ENCODE results near the gene DUSP15.

The DUSP15 gene

DNA sequence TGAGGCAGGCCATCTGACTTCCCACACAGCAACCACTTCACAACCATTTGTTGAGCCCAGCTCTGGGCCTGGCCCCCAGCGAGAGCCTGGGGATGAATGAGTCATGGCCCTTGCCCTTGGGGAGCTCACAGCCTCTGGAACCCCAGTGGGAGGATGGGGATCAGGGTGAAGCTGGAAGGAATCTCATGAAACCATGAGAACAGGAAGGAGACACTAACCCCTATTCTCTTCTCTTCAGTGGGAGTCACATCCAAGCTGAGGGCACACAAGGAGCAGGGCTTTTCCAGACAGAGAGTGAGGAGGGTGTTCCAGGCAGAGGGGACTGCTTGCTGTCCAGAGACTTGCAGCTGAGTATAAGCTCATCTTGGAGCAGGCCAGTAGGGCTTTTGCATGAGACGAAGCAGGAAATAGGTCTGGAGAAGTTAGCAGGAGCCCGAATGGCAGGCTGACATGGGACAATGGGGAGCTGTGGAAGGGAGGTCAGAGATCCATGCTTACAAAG, 32.4 kb downstream of the DUSP15 start:
- no peak for DNase-seq (ENCODE audit: insufficient read length, low spot score)
- TF ChIP-seq, protein P1, sequence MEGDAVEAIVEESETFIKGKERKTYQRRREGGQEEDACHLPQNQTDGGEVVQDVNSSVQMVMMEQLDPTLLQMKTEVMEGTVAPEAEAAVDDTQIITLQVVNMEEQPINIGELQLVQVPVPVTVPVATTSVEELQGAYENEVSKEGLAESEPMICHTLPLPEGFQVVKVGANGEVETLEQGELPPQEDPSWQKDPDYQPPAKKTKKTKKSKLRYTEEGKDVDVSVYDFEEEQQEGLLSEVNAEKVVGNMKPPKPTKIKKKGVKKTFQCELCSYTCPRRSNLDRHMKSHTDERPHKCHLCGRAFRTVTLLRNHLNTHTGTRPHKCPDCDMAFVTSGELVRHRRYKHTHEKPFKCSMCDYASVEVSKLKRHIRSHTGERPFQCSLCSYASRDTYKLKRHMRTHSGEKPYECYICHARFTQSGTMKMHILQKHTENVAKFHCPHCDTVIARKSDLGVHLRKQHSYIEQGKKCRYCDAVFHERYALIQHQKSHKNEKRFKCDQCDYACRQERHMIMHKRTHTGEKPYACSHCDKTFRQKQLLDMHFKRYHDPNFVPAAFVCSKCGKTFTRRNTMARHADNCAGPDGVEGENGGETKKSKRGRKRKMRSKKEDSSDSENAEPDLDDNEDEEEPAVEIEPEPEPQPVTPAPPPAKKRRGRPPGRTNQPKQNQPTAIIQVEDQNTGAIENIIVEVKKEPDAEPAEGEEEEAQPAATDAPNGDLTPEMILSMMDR (IDR thresholded peaks at IDR 0.05; ENCODE audit: insufficient read depth, missing control alignments) = no peak
- no peak for FAIRE-seq

DNA sequence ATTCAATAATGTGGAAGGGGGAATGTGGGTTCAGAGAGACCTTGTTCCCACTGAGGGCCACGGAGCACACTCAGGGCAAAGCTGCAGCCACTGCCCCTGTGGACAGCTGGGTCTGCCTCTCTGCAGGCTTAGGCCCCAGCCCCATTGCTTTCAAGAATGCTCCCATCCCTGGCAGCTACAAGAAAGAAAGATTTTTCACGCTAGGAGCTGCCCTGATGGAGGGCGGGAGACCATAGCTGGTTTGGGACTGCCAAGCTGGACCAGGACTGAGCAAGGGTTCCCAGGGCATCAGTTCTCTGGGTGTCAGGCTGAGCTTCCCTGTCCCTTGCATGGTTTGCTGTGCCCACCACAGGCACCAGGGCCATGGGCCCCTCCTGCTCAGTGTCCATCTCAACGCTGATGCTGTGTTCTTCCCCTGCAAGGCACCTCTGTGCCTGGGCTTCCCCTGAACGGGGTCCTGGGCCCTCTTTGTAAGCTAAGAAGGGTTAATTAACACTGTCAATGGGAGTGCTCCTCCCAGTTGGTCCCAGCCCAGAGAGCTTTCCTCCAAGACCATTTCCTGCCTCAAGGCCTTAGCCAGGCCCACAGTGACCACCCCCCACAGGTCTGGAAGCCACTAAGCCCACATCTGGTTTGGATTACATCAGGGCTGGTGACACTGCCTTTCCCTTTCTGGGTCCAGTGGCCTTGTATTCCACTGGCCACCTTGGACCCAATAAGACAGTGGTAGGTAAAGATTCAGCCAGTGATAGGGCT, 33.3 kb downstream of the DUSP15 start:
- no peak for DNase-seq (ENCODE audit: insufficient read length, low spot score)
- TF ChIP-seq, protein P1 (IDR thresholded peaks at IDR 0.05; ENCODE audit: insufficient read depth, missing control alignments) = no peak
- no peak for FAIRE-seq

GRCh38 chr20:31835977-31836852, 34.1 kb downstream of the DUSP15 start:
- FAIRE-seq (no peak), DNase-seq (ENCODE audit: insufficient read length, low spot score) (no peak)
- TF ChIP-seq, protein P1 (IDR thresholded peaks at IDR 0.05; ENCODE audit: insufficient read depth, missing control alignments) = no peak

- TF ChIP-seq, protein P1 (IDR thresholded peaks at IDR 0.05; ENCODE audit: insufficient read depth, missing control alignments) = no peak
- FAIRE-seq (no peak), DNase-seq (ENCODE audit: insufficient read length, low spot score) (no peak)
Measured at GRCh38 chr20:31835554-31835953, 34.8 kb downstream of the DUSP15 start.

DNA sequence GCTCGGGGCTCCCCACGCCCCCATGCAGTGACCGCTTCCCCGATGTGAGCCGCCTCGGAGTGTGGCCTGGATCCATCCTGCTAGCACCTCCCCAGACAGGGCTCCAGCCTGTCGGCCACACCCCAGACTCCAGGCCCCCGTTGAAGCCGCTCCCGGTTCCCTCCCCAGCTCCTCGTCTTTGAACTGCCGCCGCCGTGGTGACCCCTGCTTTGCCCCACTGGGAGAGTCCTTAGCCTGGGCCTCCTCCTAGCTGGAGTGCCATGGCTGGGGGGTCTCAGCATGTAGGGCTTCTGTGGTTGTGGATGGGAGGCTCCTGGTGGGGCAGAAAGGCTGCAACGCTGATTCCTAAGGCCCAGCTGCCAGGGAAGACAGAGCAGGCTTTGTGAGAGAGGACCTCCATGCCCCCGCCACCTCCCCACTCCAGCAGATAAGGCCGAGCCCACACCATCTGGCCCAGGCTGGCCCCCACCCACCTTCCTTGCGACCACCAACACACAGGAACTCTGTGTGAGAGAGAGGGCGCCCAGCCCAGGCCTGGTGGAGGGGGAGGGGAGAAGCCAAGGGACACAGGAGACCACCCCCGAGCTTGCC, 36.3 kb downstream of the DUSP15 start:
- TF ChIP-seq, protein P1 (IDR thresholded peaks at IDR 0.05; ENCODE audit: insufficient read depth, missing control alignments) = no peak
- DNase-seq (ENCODE audit: insufficient read length, low spot score) (no peak), FAIRE-seq (no peak)

DNA sequence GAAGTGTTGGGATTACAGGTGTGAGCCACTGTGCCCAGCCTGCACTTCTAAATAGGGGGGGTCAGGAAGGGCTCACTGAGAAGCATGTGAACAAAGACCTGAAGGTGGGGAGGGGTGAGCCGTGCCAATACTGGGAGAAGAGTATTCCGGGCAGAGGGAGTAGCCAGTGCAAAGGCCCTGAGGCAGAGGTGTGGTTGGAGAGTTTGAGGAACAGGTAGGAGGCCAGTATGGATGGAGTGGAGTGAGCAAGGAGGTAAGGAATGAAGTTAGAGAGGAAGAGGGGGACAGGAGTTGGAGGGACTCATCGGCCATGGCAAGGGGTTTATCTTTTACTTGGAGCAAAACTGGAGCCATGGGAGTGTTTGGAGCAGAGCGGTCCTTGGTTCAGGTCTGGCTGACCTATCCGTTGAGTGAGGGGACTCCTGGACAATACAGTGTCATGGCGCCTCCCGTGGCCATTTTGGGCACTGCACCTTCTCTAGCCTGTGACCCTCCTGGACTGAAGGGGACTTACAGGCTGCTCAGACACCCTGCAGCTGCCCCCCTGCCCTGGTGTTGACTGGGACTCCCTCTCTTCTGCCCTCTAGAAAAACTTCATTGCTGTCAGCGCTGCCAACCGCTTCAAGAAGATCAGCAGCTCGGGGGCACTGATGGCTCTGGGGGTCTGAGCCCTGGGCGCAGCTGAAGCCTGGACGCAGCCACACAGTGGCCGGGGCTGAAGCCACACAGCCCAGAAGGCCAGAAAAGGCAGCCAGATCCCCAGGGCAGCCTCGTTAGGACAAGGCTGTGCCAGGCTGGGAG, 37.0 kb downstream of the DUSP15 start:
- TF ChIP-seq, protein P1 (IDR thresholded peaks at IDR 0.05; ENCODE audit: insufficient read depth, missing control alignments) = peak; percentile 67
- DNase-seq (ENCODE audit: insufficient read length, low spot score) = peak; percentile 87
- no peak for FAIRE-seq
